HCT116 (cell line): ENCODE data around the gene SLC35E4. TPM values are rescaled to one million over a fixed set of nuclear protein-coding genes. Genes with fewer than 3 reads are reported as not detected.
A peak's percentile ranks its signal among the peaks of the same experiment; 100 is the strongest.

ENCODE experiments used
- ATAC-seq: fragments of 200-7000 bp; cut with Tn5 transposase; 2 replicates; pipeline ENCODE4 v1.9.1; 2020; ENCODE audit warnings: mild to moderate bottlenecking, moderate library complexity
- BruUV-seq: library from RNA; stranded (reverse); fragments of 400-500 nt; replicated peaks from 2 replicates; lab custom pipeline; 2021; lab: Mats Ljungman, UMichigan
- CTCF ChIA-PET: fragments of 300-600 bp; sonication (Branson Sonifier 250); formaldehyde crosslinking; loops from one replicate; lab custom pipeline; 2021; ENCODE audit warnings: antibody characterized with exemption; lab: Charles Lee
- POLR2A ChIA-PET: fragments of 300-600, 350-600 bp; sonication (Branson Sonifier 250); formaldehyde crosslinking; loops from one replicate; lab custom pipeline; 2021; ENCODE audit warnings: antibody characterized with exemption; lab: Charles Lee
- RAD21 ChIA-PET, 2 experiments: fragments of 300-600 bp; sonication (Branson Sonifier 250); formaldehyde crosslinking; loops; one replicate each; lab custom pipeline; 2023; ENCODE audit warnings: low total read pairs in 2 of 2; ENCODE audit not compliant: uncharacterized antibody in 2 of 2, unreplicated experiment in 2 of 2, low non-redundant PET in 1 of 2; lab: Charles Lee
- DNase-seq: peaks from one replicate; pipeline ENCODE4 v3.0.0-alpha.2; 2010; ENCODE audit warnings: low read depth, low spot score
- H2AFZ ChIP-seq: fragments of 200-600 bp; shearing (Covaris generic), sonication (generic); 2 replicates; pipeline ENCODE4 v1.6.1; 2017; ENCODE audit warnings: low read depth, mixed run types, mixed read lengths, antibody characterized with exemption, low read length; ENCODE audit not compliant: poor library complexity, severe bottlenecking
- H3K27ac ChIP-seq: 2 replicates; pipeline ENCODE4 v1.5.1; 2012; ENCODE audit warnings: low read depth, low read length
- H3K27me3 ChIP-seq: fragments of 200-600 bp; sonication (generic); 2 replicates; pipeline ENCODE4 v1.6.1; 2016; ENCODE audit warnings: mixed run types, low read length, mixed read lengths; ENCODE audit not compliant: insufficient read depth
- H3K36me3 ChIP-seq, 2 experiments: fragments of 200-500 bp in 1 of 2; fragments of 200-600 bp in 1 of 2; sonication (Bioruptor generic) in 1 of 2; sonication (generic) in 1 of 2; 2 replicates each; pipeline versions ENCODE4 v1.5.1 to v1.6.1; 2014 to 2016; ENCODE audit warnings: low read length in 2 of 2, inconsistent platforms in 1 of 2, mixed read lengths in 1 of 2, mixed run types in 1 of 2; ENCODE audit not compliant: insufficient read depth in 2 of 2, control insufficient read depth in 1 of 2
- H3K4me1 ChIP-seq, 2 experiments: fragments of 200-600 bp in 1 of 2; sonication (generic) in 1 of 2; 2 replicates each; pipeline versions ENCODE4 v1.5.1 to v1.6.1; 2012 to 2017; ENCODE audit warnings: low read length in 2 of 2, inconsistent platforms in 1 of 2, mild to moderate bottlenecking in 1 of 2, mixed read lengths in 1 of 2, mixed run types in 1 of 2, moderate library complexity in 1 of 2; ENCODE audit not compliant: insufficient read depth in 2 of 2, control insufficient read depth in 1 of 2
- H3K4me2 ChIP-seq: fragments of 200-600 bp; sonication (generic); 2 replicates; pipeline ENCODE4 v1.6.1; 2017; ENCODE audit warnings: mixed run types, low read length, mixed read lengths
- H3K4me3 ChIP-seq, 2 experiments: fragments of 200-600 bp in 1 of 2; sonication (generic) in 1 of 2; replicated peaks in 1 of 2; 2 replicates each; pipeline ENCODE4 v1.5.1; 2011 to 2016; ENCODE audit warnings: low read length in 2 of 2, control low read depth in 1 of 2, low read depth in 1 of 2, mild to moderate bottlenecking in 1 of 2, mixed read lengths in 1 of 2, mixed run types in 1 of 2
- H3K79me2 ChIP-seq: fragments of 200-600 bp; sonication (generic); 2 replicates; pipeline ENCODE4 v1.6.1; 2017; ENCODE audit warnings: mild to moderate bottlenecking, mixed run types, low read length, moderate library complexity, mixed read lengths; ENCODE audit not compliant: insufficient read depth
- H3K9ac ChIP-seq: fragments of 200-600 bp; sonication (generic); 2 replicates; pipeline ENCODE4 v1.6.1; 2016; ENCODE audit warnings: low read length, mixed read lengths
- H3K9me2 ChIP-seq: fragments of 200-600 bp; sonication (generic), shearing (Covaris generic); 2 replicates; pipeline ENCODE4 v1.6.1; 2017; ENCODE audit warnings: mixed run types, mild to moderate bottlenecking, moderate library complexity; ENCODE audit not compliant: insufficient read depth
- H3K9me3 ChIP-seq, 2 experiments: fragments of 200-500 bp in 1 of 2; fragments of 200-600 bp in 1 of 2; sonication (Bioruptor generic) in 1 of 2; sonication (generic) in 1 of 2; 2 replicates each; pipeline ENCODE4 v1.6.1; 2014 to 2017; ENCODE audit warnings: low read length in 2 of 2, mixed read lengths in 2 of 2, inconsistent platforms in 1 of 2, low read depth in 1 of 2, mild to moderate bottlenecking in 1 of 2, mixed run types in 1 of 2, moderate library complexity in 1 of 2; ENCODE audit not compliant: control insufficient read depth in 1 of 2, insufficient read depth in 1 of 2
- H4K20me1 ChIP-seq: fragments of 200-600 bp; sonication (generic), shearing (Covaris generic); 2 replicates; pipeline ENCODE4 v1.6.1; 2017; ENCODE audit warnings: mixed run types, mild to moderate bottlenecking, moderate library complexity; ENCODE audit not compliant: insufficient read depth
- CBX3 ChIP-seq: IDR thresholded peaks from 2 replicates; pipeline ENCODE4 v1.6.1; 2012; ENCODE audit warnings: low read depth
- CEBPB ChIP-seq: IDR thresholded peaks from 2 replicates; pipeline ENCODE4 v1.6.1; 2012; ENCODE audit warnings: low read depth
- CTCF ChIP-seq, 3 experiments: fragments of 200-600 bp in 1 of 3; sonication (generic) in 1 of 3; IDR thresholded peaks in 2 of 3; conservative IDR thresholded peaks in 1 of 3; 2 replicates each; pipeline ENCODE4 v1.5.1; 2012 to 2017; ENCODE audit warnings: low read depth in 2 of 3, low read length in 2 of 3, antibody characterized with exemption in 1 of 3, borderline replicate concordance in 1 of 3, control low read depth in 1 of 3, mild to moderate bottlenecking in 1 of 3, mixed read lengths in 1 of 3, mixed run types in 1 of 3, moderate library complexity in 1 of 3; ENCODE audit not compliant: insufficient read depth in 1 of 3
- EGR1 ChIP-seq: IDR thresholded peaks from 2 replicates; pipeline ENCODE4 v1.6.1; 2012; ENCODE audit warnings: low read depth
- ELF1 ChIP-seq: IDR thresholded peaks from 2 replicates; pipeline ENCODE4 v1.6.1; 2012; ENCODE audit warnings: low read depth, borderline replicate concordance
- EZH2 ChIP-seq: fragments of 200-600 bp; sonication (generic); IDR thresholded peaks from 2 replicates; pipeline ENCODE4 v1.6.1; 2017; ENCODE audit warnings: antibody characterized with exemption, mixed run types
- JUND ChIP-seq: IDR thresholded peaks from 2 replicates; pipeline ENCODE4 v1.6.1; 2012
- POLR2AphosphoS5 ChIP-seq: IDR thresholded peaks from 2 replicates; pipeline ENCODE4 v1.6.1; 2011; ENCODE audit warnings: mild to moderate bottlenecking, low read depth, low read length, moderate library complexity
- REST ChIP-seq: IDR thresholded peaks from 2 replicates; pipeline ENCODE4 v1.6.1; 2012; ENCODE audit warnings: low read depth
- SRF ChIP-seq: IDR thresholded peaks from 2 replicates; pipeline ENCODE4 v1.6.1; 2012; ENCODE audit warnings: low read depth
- TCF7L2 ChIP-seq: IDR thresholded peaks from 2 replicates; pipeline ENCODE4 v1.7.0; 2011; ENCODE audit warnings: borderline replicate concordance, inconsistent platforms; ENCODE audit not compliant: insufficient read depth, insufficient read length; ENCODE audit errors: extremely low read depth
- YY1 ChIP-seq: IDR thresholded peaks from 2 replicates; pipeline ENCODE4 v1.6.1; 2011; ENCODE audit warnings: low read length, low read depth, moderate library complexity, mild to moderate bottlenecking; ENCODE audit not compliant: insufficient replicate concordance; ENCODE audit errors: extremely low read depth
- ZBTB33 ChIP-seq: IDR thresholded peaks from 2 replicates; pipeline ENCODE4 v1.6.1; 2011; ENCODE audit warnings: mild to moderate bottlenecking, low read length, moderate library complexity; ENCODE audit not compliant: insufficient replicate concordance; ENCODE audit errors: extremely low read depth
- ZFX ChIP-seq: fragments of 450-650 bp; IDR thresholded peaks from 2 replicates; pipeline ENCODE4 v1.6.1; 2017
- ZNF274 ChIP-seq: fragments of 200-500 bp; sonication (Bioruptor generic); IDR thresholded peaks from 2 replicates; pipeline ENCODE4 v1.6.1; 2014; ENCODE audit warnings: mild to moderate bottlenecking, low read depth, low read length, inconsistent platforms
- intact Hi-C: fragments of 100-400 bp; cut with micrococcal nuclease; formaldehyde crosslinking; loops from 2 replicates; pipeline ENCODE4 v1.10.0; 2022
- total RNA-seq: library from RNA; stranded (reverse); gene quantifications from one replicate; pipeline ENCODE4 v1.2.1, GENCODE V29; 2021; ENCODE audit not compliant: unreplicated experiment
- TF ChIP-seq, protein P1 (sequence below): IDR thresholded peaks from 2 replicates; pipeline ENCODE4 v1.6.1; 2012

The SLC35E4 gene
- total RNA-seq, 1 experiment from 2014 or later: 6.2 TPM

DNA sequence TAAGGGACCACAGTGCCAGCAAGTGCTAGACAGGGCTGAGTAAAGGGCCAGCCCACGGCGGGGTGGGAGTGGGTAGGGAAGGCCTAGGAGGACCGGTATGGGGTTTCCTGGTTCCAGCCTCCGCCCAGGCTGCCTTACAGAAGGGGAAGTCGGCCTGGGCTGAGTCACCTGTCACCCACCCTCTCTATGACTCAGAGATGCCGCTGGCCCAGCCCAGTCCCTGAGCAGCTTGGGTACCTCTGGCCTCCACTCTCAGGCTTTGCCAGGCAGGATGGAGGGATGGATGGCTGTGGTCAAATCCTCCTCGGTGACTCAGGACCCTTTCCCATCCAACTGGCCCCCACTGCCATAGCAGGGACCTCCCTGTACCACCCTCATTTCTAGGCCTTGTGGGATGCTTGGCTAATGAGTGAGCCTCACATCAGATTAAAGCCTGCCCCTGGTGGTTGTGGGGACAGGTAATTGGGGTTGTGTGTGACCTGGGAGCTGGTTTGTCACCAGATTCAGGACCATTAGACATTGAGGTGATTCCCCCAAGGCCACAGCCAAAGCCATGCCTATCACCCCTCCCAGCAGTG, 13.9 kb downstream of the SLC35E4 start (continued):
- TF ChIP-seq, protein P1, sequence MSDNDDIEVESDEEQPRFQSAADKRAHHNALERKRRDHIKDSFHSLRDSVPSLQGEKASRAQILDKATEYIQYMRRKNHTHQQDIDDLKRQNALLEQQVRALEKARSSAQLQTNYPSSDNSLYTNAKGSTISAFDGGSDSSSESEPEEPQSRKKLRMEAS: no peak
- TF ChIP-seq ZFX: no peak; the same call in 1 of the 2 replicates
- TF ChIP-seq POLR2AphosphoS5: peak; percentile 54

GRCh38 chr22:30650508-30651116, 15.0 kb downstream of the SLC35E4 start:
- H2AFZ ChIP-seq: no peak overlapping the region
- H3K4me1 ChIP-seq: peaks cover 18 to 30% of the 10 kb centered on the region in 2 experiments
- H3K4me3 ChIP-seq: no peak overlapping the region
- no peak for ATAC-seq
- H4K20me1 ChIP-seq: no peaks in the 10 kb centered on the region
- H3K36me3 ChIP-seq: no peaks in the 10 kb centered on the region
- ChIA-PET CTCF (interaction anchor here (1.1 to 2.4 kb wide), 5 partner anchors 16 to 104 kb away, joined by 3 to 17 read pairs (median 8); partner anchors contain the start of genes DUSP18 and SLC35E4), POLR2A (interaction anchor here (2.1 kb wide), 1 partner anchor 16 kb away, joined by 11 read pairs; the partner anchor contains the start of gene SLC35E4), RAD21 (no interaction called here)
- H3K9me2 ChIP-seq: no peaks in the 10 kb centered on the region
- BruUV-seq: no TSS peak
- H3K4me2 ChIP-seq: peak overlapping the region; percentile 76; the same call in 1 of the 2 replicates
- H3K27me3 ChIP-seq: no peaks in the 10 kb centered on the region
- no peaks in the 10 kb centered on the region for H3K79me2 ChIP-seq
- H3K9ac ChIP-seq: no peak overlapping the region
- H3K9me3 ChIP-seq: no peaks in the 10 kb centered on the region
- peak overlapping the region; percentile 59; the same call in 1 of the 2 replicates for H3K27ac ChIP-seq
- intact Hi-C loops: no loop called here
- no peak for DNase-seq
- no peak for TF ChIP-seq JUND
- no peak for TF ChIP-seq ELF1
- no peak for TF ChIP-seq EGR1
- TF ChIP-seq YY1: no peak
- TF ChIP-seq POLR2AphosphoS5: no peak
- TF ChIP-seq TCF7L2: no peak
- TF ChIP-seq REST: no peak
- no peak for TF ChIP-seq ZNF274
- TF ChIP-seq SRF: no peak
- no peak for TF ChIP-seq CEBPB
- TF ChIP-seq CBX3: no peak
- TF ChIP-seq ZBTB33: no peak
- TF ChIP-seq CTCF (IDR thresholded peaks at IDR 0.05 in 2 of 3, conservative IDR thresholded peaks at IDR 0.05 in 1 of 3; ENCODE audit: borderline replicate concordance in 1 of 3, insufficient read depth in 1 of 3, low read depth in 2 of 3, low read length in 2 of 3): no peak
- no peak for TF ChIP-seq EZH2
